Measurements from ENCODE around the gene KLHDC3. TPM values are rescaled to one million over a fixed set of nuclear protein-coding genes. Genes with fewer than 3 reads are reported as not detected.

Gene KLHDC3
- total and polyA plus RNA-seq, 2 of the 13 experiments (the other 11 are each of a cell fraction or from before 2014, with no cell fraction given) = 78.3 to 91.5 TPM

DNA sequence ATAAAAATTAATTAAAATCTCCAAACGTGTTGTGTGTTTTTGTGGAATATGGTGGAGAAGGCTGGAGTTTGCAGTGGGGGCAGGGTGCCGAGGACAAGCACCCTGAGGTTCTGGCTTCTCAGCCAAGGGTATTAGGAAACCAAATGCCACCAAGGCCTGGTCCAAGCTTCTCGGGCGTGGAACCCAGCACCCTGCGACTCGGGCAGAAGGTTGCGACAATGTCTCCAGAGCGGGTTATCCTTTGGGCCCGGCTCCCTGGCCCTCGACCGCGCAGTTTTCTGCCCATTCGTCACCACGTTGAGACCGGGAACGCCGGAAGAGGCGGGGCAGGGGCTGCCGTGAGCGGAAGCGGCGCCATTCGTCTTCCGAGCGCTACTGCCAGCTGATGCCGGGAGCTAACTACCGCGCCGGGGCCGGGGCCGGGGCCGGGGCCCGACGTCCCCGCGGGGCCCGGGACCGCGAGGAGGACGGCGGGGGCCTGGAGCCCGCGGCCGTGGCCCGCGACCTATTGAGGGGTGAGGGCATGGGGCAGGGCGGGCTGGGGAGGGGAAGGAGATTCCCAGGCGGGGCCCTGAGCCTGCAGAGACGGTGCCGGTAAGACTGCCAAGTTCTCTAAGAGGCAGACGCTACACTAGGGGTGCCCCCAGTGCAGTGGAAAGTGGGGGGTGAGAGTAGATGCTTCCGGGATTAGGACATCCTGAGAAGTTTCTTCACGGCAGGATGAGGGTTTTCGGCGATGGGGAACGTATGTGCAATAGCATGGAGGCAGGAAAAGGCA is 7.4 kb downstream of the KLHDC3 start, which contains the start of gene RRP36 (continued):
- 0 out of 2 replicates have a peak, but pooled peaks have one; percentile 52 for TF ChIP-seq TFE3 (CRISPR knock-in tag; IDR thresholded peaks at IDR 0.05)
- TF ChIP-seq ZNF567 (CRISPR knock-in tag; IDR thresholded peaks at IDR 0.05; ENCODE audit: borderline replicate concordance) = no peak; the same call in 1 of the 2 replicates
- TF ChIP-seq ZFX (CRISPR knock-in tag; IDR thresholded peaks at IDR 0.05; ENCODE audit: low read depth) = peak; percentile 89
- 0 out of 2 replicates have a peak, but pooled peaks have one; percentile 51 for TF ChIP-seq ZFP36L1 (CRISPR knock-in tag; IDR thresholded peaks at IDR 0.05)
- TF ChIP-seq EHMT2 (IDR thresholded peaks at IDR 0.05; ENCODE audit: borderline replicate concordance, low read depth, low read length) = no peak
- TF ChIP-seq ONECUT2 (CRISPR knock-in tag; IDR thresholded peaks at IDR 0.05) = no peak
- no peak for TF ChIP-seq ZNF879 (CRISPR knock-in tag; IDR thresholded peaks at IDR 0.05)
- TF ChIP-seq ZBTB8A (CRISPR knock-in tag; IDR thresholded peaks at IDR 0.05; ENCODE audit: borderline replicate concordance, low read depth) = no peak
- no peak for TF ChIP-seq ZBTB44 (CRISPR knock-in tag; IDR thresholded peaks at IDR 0.05)
- TF ChIP-seq, protein P1, sequence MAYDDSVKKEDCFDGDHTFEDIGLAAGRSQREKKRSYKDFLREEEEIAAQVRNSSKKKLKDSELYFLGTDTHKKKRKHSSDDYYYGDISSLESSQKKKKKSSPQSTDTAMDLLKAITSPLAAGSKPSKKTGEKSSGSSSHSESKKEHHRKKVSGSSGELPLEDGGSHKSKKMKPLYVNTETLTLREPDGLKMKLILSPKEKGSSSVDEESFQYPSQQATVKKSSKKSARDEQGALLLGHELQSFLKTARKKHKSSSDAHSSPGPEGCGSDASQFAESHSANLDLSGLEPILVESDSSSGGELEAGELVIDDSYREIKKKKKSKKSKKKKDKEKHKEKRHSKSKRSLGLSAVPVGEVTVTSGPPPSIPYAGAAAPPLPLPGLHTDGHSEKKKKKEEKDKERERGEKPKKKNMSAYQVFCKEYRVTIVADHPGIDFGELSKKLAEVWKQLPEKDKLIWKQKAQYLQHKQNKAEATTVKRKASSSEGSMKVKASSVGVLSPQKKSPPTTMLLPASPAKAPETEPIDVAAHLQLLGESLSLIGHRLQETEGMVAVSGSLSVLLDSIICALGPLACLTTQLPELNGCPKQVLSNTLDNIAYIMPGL (CRISPR knock-in tag; IDR thresholded peaks at IDR 0.05; ENCODE audit: borderline replicate concordance in 1 of 2, low read depth in 1 of 2) = peak in 1 of 2 experiments; percentile 67; a peak in 2 of 4 replicates
- TF ChIP-seq NFYB (CRISPR knock-in tag; IDR thresholded peaks at IDR 0.05) = peak; percentile 44
- TF ChIP-seq ZNF768 (CRISPR knock-in tag; IDR thresholded peaks at IDR 0.05) = peak; percentile 56; the same call in 1 of the 2 replicates
- TF ChIP-seq HDAC2 (CRISPR knock-in tag; IDR thresholded peaks at IDR 0.05) = 0 out of 2 replicates have a peak, but pooled peaks have one; percentile 16
- no peak for TF ChIP-seq PITX1 (CRISPR knock-in tag; IDR thresholded peaks at IDR 0.05)
- TF ChIP-seq ZNF577 (CRISPR knock-in tag; IDR thresholded peaks at IDR 0.05; ENCODE audit: borderline replicate concordance, low read depth) = no peak
- peak; percentile 90 for TF ChIP-seq ZFP90 (CRISPR knock-in tag; IDR thresholded peaks at IDR 0.05; ENCODE audit: borderline replicate concordance)
- no peak for TF ChIP-seq KAT7 (CRISPR knock-in tag; IDR thresholded peaks at IDR 0.05; ENCODE audit: borderline replicate concordance)
- TF ChIP-seq ETV6 (CRISPR knock-in tag; conservative IDR thresholded peaks at IDR 0.05) = no peak; the same call in 1 of the 2 replicates
- no peak for TF ChIP-seq ATAD3A (CRISPR knock-in tag; IDR thresholded peaks at IDR 0.05)
- no peak for TF ChIP-seq HOMEZ (CRISPR knock-in tag; IDR thresholded peaks at IDR 0.05; ENCODE audit: low read depth)
- peak; percentile 73 for TF ChIP-seq HNRNPLL (IDR thresholded peaks at IDR 0.05; ENCODE audit: low read depth, low read length, poor library complexity, severe bottlenecking)
- no peak for TF ChIP-seq PAWR (CRISPR knock-in tag; IDR thresholded peaks at IDR 0.05; ENCODE audit: borderline replicate concordance)
- TF ChIP-seq FLYWCH1 (CRISPR knock-in tag; IDR thresholded peaks at IDR 0.05) = no peak
